ENCODE results near the gene NUP214.
"Not testable (repeated sequence)": the region's sequence is repeated elsewhere in the genome, so short reads cannot be mapped to it uniquely, and the experiment has no call there.

NUP214 gene

DNA sequence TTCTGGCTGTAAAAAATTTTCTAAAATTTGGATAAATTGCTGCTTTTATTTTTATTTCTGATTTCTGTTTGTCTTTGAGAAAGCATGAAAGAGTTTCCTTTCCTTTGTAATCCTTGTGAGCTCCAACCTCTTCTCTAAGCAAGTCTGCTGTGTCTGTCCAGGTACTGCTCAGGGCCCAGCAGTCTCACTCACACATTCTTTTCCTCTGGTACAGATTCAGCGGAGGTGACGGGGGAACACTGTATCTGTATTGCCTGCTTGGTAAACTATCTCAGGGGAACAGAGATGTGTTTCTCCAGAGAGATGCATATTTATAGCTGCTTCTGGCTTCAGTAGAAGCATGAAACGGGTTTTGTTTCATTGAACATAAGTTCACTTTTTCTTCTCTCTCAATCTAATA lies 60.5 kb downstream of the NUP214 start:
- no peak overlapping the region for H3K4me3 ChIP-seq (ENCODE audit: low read depth, low read length)
- DNase-seq (ENCODE audit: low read depth), result no peak

DNA sequence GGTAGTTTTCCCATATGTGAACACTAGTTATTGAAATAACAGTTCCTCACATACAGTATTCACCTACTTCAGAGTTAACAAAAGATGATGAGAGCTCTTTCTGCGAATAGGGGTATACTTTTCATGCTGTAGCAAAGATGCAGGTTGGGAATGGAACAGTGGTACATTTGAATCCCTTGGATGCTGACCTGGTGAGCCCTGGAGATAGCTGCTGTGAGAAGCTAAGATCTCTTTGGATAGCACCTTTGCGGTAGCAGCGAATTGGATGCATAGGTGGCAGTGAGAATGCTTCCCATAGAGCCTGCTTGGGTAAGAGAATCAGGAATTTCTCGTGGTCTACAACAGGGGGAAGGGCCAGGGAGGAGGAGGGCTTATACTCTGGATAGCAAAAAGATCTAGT lies 61.2 kb downstream of the NUP214 start:
- no peak overlapping the region for H3K4me3 ChIP-seq (ENCODE audit: low read depth, low read length)
- no peak for DNase-seq (ENCODE audit: low read depth)

DNA sequence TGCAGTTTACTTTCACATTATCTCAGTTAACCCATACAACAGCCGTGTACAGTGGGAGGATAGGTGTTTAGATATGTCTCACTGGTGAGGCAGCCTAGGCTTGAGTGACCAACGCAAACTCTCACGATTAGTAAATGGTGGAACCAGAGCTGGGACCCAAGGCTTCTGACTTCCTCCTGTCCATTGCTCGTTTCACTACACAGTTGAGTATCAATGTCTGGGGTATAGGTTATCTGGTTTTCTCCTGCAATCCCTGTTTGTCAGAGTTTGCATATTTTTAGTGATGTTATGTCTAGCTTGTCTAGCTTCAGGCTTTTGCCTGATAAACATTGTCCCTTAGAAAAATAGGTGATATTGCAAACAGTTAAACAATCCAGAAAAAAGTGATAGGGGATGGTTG lies 62.6 kb downstream of the NUP214 start:
- no peak for DNase-seq (ENCODE audit: low read depth)
- no peak overlapping the region for H3K4me3 ChIP-seq (ENCODE audit: low read depth, low read length)

DNA sequence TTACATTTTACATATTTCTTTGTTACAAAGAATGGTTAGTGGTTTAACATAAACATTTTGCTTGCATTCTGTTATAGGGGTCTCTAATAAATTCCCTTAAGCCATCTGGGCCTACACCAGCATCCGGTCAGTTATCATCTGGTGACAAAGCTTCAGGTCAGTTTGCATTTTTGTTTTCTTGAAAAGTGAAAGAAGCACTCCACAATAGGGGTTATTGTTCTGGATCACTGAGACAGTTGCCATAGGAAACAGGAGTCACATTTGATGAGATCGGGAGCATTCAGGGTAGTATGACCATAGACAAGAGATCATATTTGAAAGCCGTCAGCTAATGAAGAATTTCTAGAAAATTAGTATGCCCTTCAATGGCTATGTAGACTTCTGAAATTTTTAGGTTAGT lies 63.6 kb downstream of the NUP214 start:
- no peak overlapping the region for H3K4me3 ChIP-seq (ENCODE audit: low read depth, low read length)
- DNase-seq (ENCODE audit: low read depth), result no peak

DNA sequence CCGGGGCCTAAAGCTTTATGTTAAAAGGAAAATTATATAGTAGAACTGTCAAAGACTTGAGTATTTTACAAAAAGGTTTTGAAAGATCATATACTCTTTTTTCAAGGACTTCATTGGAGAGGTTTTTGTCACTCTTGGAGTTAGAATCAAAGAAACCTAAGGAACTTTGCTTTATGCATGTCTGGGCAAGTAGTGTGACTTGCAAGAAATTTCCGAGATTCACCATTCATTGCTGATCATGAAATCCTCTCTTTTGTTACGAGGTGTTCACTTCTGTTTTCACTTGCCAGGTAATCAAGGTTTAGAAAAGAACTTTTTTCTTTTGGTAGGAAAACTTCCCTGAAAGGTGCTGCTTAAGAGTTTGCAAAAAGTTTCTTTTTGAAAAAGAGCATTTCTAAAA lies 64.8 kb downstream of the NUP214 start:
- DNase-seq (ENCODE audit: low read depth), result no peak
- no peak overlapping the region for H3K4me3 ChIP-seq (ENCODE audit: low read depth, low read length)

DNA sequence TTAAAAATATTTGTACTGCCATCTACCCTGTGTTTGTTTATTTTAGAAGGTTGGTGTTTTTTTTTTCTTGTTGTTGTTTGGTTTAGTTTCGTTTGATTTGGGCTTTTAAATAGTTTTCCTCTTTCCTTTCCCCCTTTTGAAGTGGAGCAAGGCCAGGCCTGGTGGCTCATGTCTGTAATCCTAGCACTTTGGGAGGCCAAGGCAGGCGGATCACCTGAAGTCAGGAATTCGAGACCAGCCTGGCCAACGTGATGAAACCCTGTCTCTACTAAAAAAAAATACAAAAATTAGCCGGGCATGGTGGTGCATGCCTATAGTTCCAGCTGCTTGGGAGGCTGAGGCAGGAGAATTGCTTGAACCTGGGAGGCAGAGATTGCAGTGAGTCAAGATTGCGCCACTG lies 65.6 kb downstream of the NUP214 start:
- H3K4me3 ChIP-seq (ENCODE audit: low read depth, low read length); DNase-seq (ENCODE audit: low read depth): not testable (repeated sequence)

DNA sequence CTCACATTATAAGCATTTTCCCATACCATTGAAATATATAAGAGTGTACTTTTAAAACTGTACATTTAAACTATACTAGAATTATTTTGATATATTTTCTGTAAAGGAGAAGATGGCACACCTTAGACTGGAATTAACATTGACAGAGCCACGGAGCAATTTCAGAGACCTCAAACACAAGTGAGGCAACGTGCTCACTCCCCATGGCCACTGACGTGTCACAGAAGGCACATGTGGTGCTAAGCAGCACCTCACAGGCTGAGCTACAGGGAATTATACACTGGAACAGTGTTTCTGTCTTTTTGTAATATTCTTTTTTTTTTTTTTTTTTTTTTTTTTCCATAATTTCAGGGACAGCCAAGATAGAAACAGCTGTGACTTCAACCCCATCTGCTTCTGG lies 66.5 kb downstream of the NUP214 start:
- DNase-seq (ENCODE audit: low read depth), result no peak
- H3K4me3 ChIP-seq (ENCODE audit: low read depth, low read length), result no peak overlapping the region

DNA sequence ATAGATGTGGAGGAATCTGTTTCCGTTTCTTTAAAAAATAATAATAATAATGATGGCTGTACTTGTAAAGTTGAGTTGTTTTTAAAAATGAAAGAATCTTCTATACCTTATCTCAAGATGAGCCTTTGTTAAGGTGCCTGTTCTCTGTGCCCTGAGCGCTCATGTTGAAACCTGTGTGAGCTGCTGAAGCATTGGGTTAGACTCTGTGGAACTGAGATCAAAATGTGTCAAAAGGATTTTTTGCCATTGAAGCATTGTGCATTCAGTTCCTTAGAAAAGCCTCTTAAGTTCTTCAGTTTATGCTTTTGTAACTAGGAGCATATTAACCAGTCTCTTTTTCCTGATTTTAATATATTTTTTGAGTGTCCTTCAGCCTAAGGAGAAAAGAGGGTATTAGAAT lies 67.7 kb downstream of the NUP214 start:
- DNase-seq (ENCODE audit: low read depth), result no peak
- no peak overlapping the region for H3K4me3 ChIP-seq (ENCODE audit: low read depth, low read length)

DNA sequence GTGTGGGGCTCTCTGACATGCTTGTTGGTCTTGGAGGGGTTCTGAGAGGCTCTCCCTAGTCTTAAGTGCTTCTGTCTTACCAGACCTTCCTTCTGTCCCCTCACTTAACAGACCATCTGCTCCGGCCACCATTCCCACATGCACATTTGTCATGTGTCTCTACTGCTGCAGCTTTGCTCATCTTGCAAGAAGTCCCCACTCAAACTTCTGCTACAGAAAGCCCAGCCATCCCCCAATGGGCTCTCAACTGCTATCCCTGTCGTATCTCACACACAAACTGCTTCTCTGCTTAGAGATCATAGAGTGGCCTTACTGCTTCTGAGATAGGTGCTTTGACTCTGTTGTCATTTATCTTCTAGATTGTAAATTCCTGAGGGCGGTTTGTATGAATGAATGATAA lies 69.4 kb downstream of the NUP214 start:
- H3K4me3 ChIP-seq (ENCODE audit: low read depth, low read length), result no peak overlapping the region

DNA sequence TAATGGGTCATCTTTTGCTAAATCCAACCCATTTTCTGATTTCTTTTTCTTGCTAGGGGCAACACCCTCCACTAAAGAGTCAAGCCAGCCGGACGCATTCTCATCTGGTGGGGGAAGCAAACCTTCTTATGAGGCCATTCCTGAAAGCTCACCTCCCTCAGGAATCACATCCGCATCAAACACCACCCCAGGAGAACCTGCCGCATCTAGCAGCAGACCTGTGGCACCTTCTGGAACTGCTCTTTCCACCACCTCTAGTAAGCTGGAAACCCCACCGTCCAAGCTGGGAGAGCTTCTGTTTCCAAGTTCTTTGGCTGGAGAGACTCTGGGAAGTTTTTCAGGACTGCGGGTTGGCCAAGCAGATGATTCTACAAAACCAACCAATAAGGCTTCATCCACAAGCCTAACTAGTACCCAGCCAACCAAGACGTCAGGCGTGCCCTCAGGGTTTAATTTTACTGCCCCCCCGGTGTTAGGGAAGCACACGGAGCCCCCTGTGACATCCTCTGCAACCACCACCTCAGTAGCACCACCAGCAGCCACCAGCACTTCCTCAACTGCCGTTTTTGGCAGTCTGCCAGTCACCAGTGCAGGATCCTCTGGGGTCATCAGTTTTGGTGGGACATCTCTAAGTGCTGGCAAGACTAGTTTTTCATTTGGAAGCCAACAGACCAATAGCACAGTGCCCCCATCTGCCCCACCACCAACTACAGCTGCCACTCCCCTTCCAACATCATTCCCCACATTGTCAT lies 72.0 kb downstream of the NUP214 start:
- no peak overlapping the region for H3K4me3 ChIP-seq (ENCODE audit: low read depth, low read length)
- no peak for DNase-seq (ENCODE audit: low read depth)

More for the DNA sequence above, 69.4 kb downstream of the NUP214 start:
- no peak for DNase-seq (ENCODE audit: low read depth)

DNA sequence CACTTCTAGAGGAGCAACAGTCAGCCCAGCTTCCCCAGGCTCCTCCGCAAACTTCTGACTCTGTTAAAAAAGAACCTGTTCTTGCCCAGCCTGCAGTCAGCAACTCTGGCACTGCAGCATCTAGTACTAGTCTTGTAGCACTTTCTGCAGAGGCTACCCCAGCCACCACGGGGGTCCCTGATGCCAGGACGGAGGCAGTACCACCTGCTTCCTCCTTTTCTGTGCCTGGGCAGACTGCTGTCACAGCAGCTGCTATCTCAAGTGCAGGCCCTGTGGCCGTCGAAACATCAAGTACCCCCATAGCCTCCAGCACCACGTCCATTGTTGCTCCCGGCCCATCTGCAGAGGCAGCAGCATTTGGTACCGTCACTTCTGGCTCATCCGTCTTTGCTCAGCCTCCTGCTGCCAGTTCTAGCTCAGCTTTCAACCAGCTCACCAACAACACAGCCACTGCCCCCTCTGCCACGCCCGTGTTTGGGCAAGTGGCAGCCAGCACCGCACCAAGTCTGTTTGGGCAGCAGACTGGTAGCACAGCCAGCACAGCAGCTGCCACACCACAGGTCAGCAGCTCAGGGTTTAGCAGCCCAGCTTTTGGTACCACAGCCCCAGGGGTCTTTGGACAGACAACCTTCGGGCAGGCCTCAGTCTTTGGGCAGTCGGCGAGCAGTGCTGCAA lies 72.8 kb downstream of the NUP214 start:
- no peak overlapping the region for H3K4me3 ChIP-seq (ENCODE audit: low read depth, low read length)

DNA sequence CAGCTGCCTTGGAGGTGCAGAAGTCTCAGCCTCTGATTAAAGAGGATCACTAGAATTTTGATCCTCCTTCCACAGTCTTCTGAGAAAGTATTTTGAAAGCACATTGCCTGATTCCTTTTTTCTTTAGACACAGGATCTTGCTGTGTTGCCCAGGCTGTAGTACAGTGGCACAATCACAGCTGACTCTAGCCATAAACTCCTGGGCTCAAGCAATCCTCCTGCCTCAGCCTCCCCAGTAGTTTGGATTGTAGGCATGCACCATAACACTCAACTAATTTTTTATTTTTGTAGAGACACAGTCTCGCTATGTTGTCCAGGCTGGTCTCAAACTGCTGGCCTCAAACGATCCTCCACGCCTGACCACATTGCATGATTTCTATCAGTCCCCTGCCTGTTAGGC lies 76.5 kb downstream of the NUP214 start:
- DNase-seq (ENCODE audit: low read depth), result no peak

More for the DNA sequence above, 72.8 kb downstream of the NUP214 start:
- DNase-seq (ENCODE audit: low read depth), result no peak

DNA sequence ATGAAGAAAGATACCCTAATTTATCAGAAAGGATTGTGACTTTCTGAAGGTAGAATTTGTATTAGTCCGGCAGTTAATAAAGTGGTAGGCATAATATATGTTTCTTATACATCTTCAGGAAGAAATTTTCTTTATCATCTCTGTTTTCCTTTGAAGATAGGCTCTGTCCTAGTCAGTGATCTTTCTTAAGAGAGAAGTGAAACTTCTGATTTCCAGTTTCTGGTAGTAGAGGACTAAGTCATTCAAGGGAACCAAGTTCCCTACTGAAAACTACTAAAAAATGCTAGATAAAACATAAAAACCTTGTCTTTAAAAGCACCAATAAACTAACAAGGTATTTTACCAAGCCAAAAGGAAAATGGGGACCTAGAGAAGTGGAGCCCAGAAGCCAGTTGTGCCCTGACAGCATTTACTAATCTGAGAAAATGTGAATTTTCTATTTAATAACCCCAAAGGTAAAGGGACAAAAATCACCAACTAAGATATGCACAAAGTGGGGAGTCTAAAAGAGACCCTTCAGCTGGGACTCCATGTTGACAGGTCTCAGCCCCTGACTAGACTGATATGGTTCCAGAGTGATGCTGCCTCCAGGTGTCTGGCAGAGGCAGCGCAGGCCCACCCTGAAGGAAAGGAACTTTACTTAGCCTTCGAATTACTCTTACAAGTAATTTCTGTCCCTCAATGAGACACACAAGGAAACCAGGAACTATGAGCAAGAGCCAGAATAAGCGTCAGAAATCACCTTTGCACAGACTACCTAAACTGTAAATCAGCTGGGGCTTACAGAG lies 78.2 kb downstream of the NUP214 start:
- DNase-seq (ENCODE audit: low read depth), result no peak
- no peak overlapping the region for H3K4me3 ChIP-seq (ENCODE audit: low read depth, low read length)

More for the DNA sequence above, 76.5 kb downstream of the NUP214 start:
- no peak overlapping the region for H3K4me3 ChIP-seq (ENCODE audit: low read depth, low read length)

DNA sequence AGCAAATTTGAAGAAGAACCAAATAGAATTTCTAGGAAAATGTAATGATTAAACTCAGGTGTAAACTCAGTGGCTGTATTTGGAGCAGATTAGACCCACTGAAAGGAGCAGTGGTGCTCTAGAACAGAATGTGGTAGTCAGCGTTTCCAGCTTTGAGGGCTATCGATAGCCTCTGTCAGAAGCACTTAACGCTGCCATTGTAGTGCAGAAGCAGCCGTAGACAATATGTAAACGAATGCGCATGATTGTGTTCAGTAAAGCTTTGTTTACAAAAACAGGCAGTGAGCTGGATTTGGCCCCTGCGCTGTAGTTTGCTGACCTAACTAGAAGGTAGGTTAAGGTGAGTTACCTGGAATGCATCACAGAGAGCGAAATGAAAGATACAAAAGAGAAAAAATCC lies 78.9 kb downstream of the NUP214 start:
- DNase-seq (ENCODE audit: low read depth), result no peak

DNA sequence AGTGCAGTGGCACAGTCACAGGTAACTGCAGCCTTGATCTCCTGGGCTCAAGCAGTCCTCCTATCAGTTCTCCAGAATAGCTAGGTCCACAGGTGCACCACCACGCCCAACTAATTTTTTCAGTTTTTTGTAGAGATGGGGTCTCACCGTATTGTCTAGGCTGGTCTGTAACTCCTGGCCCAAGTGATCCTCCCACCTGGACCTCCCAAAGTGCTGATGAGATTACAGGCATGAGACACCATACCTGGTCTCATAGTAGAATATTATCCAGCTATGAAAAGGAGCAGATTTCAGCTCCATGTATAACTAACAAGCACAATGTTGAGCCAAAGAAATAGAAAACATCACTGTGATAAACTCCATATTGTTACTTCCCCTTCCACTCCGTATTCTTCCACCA lies 81.1 kb downstream of the NUP214 start:
- no peak for DNase-seq (ENCODE audit: low read depth)
- no peak overlapping the region for H3K4me3 ChIP-seq (ENCODE audit: low read depth, low read length)

More for the DNA sequence above, 78.9 kb downstream of the NUP214 start:
- no peak overlapping the region for H3K4me3 ChIP-seq (ENCODE audit: low read depth, low read length)

DNA sequence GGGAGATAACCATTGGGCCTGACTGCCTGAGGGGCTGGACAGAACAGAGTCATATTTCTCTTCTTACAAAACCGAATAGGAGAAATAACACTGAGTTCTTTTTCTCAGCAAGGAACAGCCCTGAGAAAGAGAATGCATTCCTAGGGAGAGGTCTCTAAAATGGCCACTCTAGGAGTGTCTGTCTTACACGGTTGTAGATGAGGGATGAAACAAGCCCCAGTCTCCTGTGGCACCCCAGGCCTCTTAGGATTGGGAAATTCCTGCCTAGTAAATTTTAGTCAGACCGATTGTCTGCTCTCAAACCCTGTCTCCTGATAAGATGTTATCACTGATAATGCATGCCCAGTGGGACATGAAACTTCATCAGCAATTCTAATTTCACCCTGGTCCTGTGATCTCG lies 86.5 kb downstream of the NUP214 start:
- not testable (repeated sequence) for H3K4me3 ChIP-seq (ENCODE audit: low read depth, low read length); DNase-seq (ENCODE audit: low read depth)

DNA sequence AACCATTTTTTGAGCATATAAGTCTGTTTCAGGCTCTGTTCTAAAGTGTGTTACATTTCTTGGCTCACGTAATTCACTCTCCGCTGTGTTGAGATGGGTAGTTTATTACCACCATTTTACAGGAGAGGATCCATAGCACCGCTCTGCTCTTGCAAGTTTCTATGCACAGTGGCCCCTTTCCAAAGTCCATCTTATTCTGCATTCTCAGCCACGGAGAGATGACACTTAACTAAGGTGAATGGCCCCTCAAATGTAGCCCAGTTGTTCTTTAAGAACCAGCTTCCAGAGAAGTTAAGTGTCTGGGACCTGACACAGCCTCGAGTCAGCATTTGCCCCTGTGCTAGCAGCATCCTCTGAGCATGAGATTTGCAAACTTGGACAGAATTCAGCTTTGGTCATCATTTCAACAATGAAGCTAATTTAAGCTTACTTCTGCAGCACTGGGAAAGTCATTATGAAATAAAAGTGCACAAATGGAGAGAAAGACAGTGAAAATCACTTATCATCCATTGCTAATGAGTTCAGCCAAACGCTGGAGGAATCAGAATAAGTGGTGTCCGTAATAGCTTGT lies 89.0 kb downstream of the NUP214 start:
- no peak for DNase-seq (ENCODE audit: low read depth)

DNA sequence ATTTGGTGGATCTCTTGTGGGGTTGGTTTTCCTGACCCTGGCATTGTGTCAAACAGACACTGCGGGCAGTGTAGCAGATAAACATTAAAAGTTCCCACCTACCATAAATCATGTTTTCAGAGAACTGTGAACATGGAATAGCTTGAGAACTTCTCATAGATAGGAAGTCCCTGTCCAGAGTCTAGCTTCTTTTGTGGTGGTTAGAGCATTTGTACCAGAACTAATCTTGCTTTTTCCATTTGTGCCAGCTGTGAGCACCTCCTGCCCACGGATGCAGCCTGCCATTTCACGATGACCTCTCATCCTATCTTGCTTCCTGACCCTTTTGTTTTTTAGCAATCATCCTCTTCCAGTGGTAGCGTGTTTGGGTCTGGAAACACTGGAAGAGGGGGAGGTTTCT lies 89.5 kb downstream of the NUP214 start:
- H3K4me3 ChIP-seq (ENCODE audit: low read depth, low read length), result no peak overlapping the region
- no peak for DNase-seq (ENCODE audit: low read depth)

More for the DNA sequence above, 89.0 kb downstream of the NUP214 start:
- no peak overlapping the region for H3K4me3 ChIP-seq (ENCODE audit: low read depth, low read length)

DNA sequence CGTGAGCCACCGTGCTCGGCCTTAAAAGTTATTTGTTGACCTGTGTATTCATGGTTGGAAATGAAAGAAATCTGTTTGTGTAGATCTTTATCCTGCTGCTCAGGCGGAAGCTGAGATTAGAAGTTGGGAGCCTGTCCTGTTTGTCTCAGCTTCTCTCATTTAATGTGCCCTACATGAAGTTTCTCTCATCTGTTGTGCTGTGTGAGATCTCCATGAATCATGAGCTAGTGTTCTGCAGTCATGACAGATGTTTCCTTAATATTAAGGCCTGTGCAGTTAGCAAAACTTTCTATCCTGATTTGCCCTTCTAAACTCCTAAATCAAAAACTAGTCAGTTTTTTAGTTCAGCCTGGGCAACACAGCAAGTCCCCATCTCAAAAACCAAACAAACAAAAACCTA lies 91.4 kb downstream of the NUP214 start:
- DNase-seq (ENCODE audit: low read depth), result no peak

More for the DNA sequence above, 91.4 kb downstream of the NUP214 start:
- H3K4me3 ChIP-seq (ENCODE audit: low read depth, low read length), result no peak overlapping the region
